DMS153 (cell line): Measurements from ENCODE around the gene MOBP.

Source experiments
- DNase-seq: peaks from one replicate; lab custom pipeline; 2025; lab: John Stamatoyannopoulos, UW

Gene MOBP

GRCh38 chr3:39499651-39500273, 32.3 kb downstream of the MOBP start:
- no peak for DNase-seq

GRCh38 chr3:39501059-39501458, 33.6 kb downstream of the MOBP start:
- no peak for DNase-seq

GRCh38 chr3:39501968-39502837, 34.7 kb downstream of the MOBP start:
- no peak for DNase-seq

- DNase-seq, result peak; percentile 13
Measured at GRCh38 chr3:39502838-39503145, 35.3 kb downstream of the MOBP start.

GRCh38 chr3:39505866-39506742, 38.6 kb downstream of the MOBP start:
- DNase-seq, result no peak

- no peak for DNase-seq
Measured at GRCh38 chr3:39506863-39507262, 39.4 kb downstream of the MOBP start.

GRCh38 chr3:39513791-39514369, 46.4 kb downstream of the MOBP start:
- no peak for DNase-seq

GRCh38 chr3:39515681-39516441, 48.4 kb downstream of the MOBP start:
- no peak for DNase-seq

- no peak for DNase-seq
Measured at GRCh38 chr3:39519103-39519502, 51.6 kb downstream of the MOBP start.

GRCh38 chr3:39519554-39520288, 52.2 kb downstream of the MOBP start:
- no peak for DNase-seq

GRCh38 chr3:39521456-39521855, 54.0 kb downstream of the MOBP start:
- DNase-seq, result no peak

- DNase-seq, result no peak
Measured at GRCh38 chr3:39524107-39524506, 56.6 kb downstream of the MOBP start.

- no peak for DNase-seq
Measured at GRCh38 chr3:39528844-39529243, 61.4 kb downstream of the MOBP start.

GRCh38 chr3:39529577-39529976, 62.1 kb downstream of the MOBP start:
- no peak for DNase-seq

GRCh38 chr3:39531066-39531465, 63.6 kb downstream of the MOBP start:
- no peak for DNase-seq

- no peak for DNase-seq
Measured at GRCh38 chr3:39531665-39532064, 64.2 kb downstream of the MOBP start.

GRCh38 chr3:39532777-39533176, 65.3 kb downstream of the MOBP start:
- DNase-seq, result no peak

- DNase-seq, result no peak
Measured at GRCh38 chr3:39533226-39533625, 65.7 kb downstream of the MOBP start.

GRCh38 chr3:39540162-39540921, 72.9 kb downstream of the MOBP start:
- DNase-seq, result no peak

GRCh38 chr3:39541442-39541841, 74.0 kb downstream of the MOBP start:
- DNase-seq, result no peak
